ENCODE results near the gene SEPTIN12.

DNA sequence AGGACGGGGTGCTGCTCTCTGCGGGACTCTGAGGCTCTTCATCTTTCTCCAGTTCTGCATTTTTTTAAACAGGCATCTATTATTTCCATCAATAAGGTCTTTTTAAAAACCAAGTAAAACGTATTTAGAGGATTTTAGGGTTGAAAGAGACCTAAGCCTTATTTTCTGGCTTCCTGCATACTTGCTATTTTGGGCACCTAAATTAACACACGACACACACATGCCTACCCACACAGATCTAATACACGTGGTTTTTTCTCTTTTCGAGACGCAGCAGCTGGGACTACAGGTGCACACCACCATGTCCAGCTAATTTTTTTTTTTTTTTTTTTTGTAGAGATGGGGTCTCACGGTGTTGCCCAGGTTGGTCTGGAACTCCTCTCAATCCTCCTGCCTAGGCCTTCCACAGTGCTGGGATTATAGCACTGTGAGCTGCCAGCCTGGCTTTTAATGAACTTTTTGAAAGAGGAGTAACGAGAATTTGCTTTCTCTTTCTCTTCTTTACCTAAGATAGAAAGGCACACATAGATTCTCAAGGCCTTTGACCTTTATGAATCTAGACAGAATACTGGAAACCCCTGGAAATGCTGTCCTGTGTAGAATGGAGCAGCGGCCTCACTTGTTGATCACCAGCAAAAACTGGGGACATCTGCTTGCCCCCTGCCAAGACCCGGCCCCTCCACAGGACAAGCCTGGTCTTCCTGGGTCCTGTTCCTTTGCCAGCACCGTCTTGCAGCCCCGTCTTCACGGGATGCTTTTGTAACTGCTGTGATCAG lies 40.1 kb downstream of the SEPTIN12 start:
- TF ChIP-seq, protein P1, sequence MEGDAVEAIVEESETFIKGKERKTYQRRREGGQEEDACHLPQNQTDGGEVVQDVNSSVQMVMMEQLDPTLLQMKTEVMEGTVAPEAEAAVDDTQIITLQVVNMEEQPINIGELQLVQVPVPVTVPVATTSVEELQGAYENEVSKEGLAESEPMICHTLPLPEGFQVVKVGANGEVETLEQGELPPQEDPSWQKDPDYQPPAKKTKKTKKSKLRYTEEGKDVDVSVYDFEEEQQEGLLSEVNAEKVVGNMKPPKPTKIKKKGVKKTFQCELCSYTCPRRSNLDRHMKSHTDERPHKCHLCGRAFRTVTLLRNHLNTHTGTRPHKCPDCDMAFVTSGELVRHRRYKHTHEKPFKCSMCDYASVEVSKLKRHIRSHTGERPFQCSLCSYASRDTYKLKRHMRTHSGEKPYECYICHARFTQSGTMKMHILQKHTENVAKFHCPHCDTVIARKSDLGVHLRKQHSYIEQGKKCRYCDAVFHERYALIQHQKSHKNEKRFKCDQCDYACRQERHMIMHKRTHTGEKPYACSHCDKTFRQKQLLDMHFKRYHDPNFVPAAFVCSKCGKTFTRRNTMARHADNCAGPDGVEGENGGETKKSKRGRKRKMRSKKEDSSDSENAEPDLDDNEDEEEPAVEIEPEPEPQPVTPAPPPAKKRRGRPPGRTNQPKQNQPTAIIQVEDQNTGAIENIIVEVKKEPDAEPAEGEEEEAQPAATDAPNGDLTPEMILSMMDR (IDR thresholded peaks at IDR 0.05) = no peak
- no peak for TF ChIP-seq POLR2A (IDR thresholded peaks at IDR 0.05)
